K562 (cell line): ENCODE measurements around the gene C1orf21. TPM values are rescaled to one million over a fixed set of nuclear protein-coding genes. Genes with fewer than 3 reads are reported as not detected.
A peak's percentile ranks its signal among the peaks of the same experiment; 100 is the strongest.

Experiments used
- CEBPG ChIP-seq, 3 experiments: fragments of 200-800 bp in 1 of 3; sonication (Bioruptor generic) in 1 of 3; sonication (generic) in 1 of 3; formaldehyde crosslinking in 1 of 3; IDR thresholded peaks in 2 of 3; conservative IDR thresholded peaks in 1 of 3; 2 replicates each; pipeline versions ENCODE4 v1.6.1 to v1.8.0; 2016 to 2022; ENCODE audit warnings: missing compliant biosample characterization in 2 of 3, missing genetic modification characterization in 2 of 3, mild to moderate bottlenecking in 1 of 3, missing genetic modification reagents in 1 of 3
- ELF4 ChIP-seq: fragments of 450-650 bp; formaldehyde crosslinking; IDR thresholded peaks from 2 replicates; pipeline ENCODE4 v1.4.0; 2022; ENCODE audit warnings: missing genetic modification characterization
- HCFC1 ChIP-seq: IDR thresholded peaks from 2 replicates; pipeline ENCODE4 v1.6.1; 2012; ENCODE audit warnings: low read depth, low read length, improper control_type of control experiment
- L3MBTL2 ChIP-seq: fragments of 450-650 bp; IDR thresholded peaks from 2 replicates; pipeline ENCODE4 v1.6.1; 2016; ENCODE audit warnings: mild to moderate bottlenecking, moderate library complexity
- NR2C2 ChIP-seq, 2 experiments: fragments of 200-800 bp in 1 of 2; sonication (Bioruptor generic) in 1 of 2; sonication (generic) in 1 of 2; formaldehyde crosslinking in 1 of 2; IDR thresholded peaks; 2 replicates each; pipeline versions ENCODE4 v1.6.1 to v1.8.0; 2016 to 2022; ENCODE audit warnings: mild to moderate bottlenecking in 1 of 2, missing compliant biosample characterization in 1 of 2, missing genetic modification characterization in 1 of 2, missing genetic modification reagents in 1 of 2
- PCBP2 ChIP-seq: fragments of 200-400 bp; formaldehyde crosslinking; IDR thresholded peaks from 2 replicates; pipeline ENCODE4 v1.6.1; 2018; ENCODE audit warnings: low read length, low read depth, mild to moderate bottlenecking, moderate library complexity; ENCODE audit not compliant: poor library complexity, severe bottlenecking
- SPI1 ChIP-seq: IDR thresholded peaks from 2 replicates; pipeline ENCODE4 v1.6.1; 2011; ENCODE audit warnings: low read depth, low read length, control low read depth, borderline replicate concordance
- SREBF2 ChIP-seq: sonication (generic); formaldehyde crosslinking; IDR thresholded peaks from 2 replicates; pipeline ENCODE4 v1.4.0; 2020; ENCODE audit warnings: mild to moderate bottlenecking, missing genetic modification reagents
- ZFPM2 ChIP-seq: fragments of 250-450 bp; sonication (Bioruptor Pico); IDR thresholded peaks from 2 replicates; pipeline ENCODE4 v1.5.1; 2022; ENCODE audit warnings: mild to moderate bottlenecking
- ZNF583 ChIP-seq: fragments of 250-450 bp; sonication (Bioruptor Pico); IDR thresholded peaks from 2 replicates; pipeline ENCODE4 v1.4.0; 2020
- ZNF695 ChIP-seq: fragments of 450-650 bp; formaldehyde crosslinking; IDR thresholded peaks from 2 replicates; pipeline ENCODE4 v1.4.0; 2020; ENCODE audit warnings: mild to moderate bottlenecking, moderate library complexity
- ZNF699 ChIP-seq: fragments of 250-450 bp; sonication (Bioruptor Pico); IDR thresholded peaks from 2 replicates; pipeline ENCODE4 v1.8.0; 2021; ENCODE audit warnings: mild to moderate bottlenecking, moderate library complexity; ENCODE audit not compliant: insufficient replicate concordance
- polyA plus RNA-seq, 8 experiments: library from polyadenylated mRNA; depleted of rRNA in 4 of 8; stranded (reverse) in 5 of 8; unstranded in 3 of 8; fragments of >200 nt; fragmentation: Nextera tagmentation in 2 of 8; fragmentation: Illumina TruSeq in 1 of 8; extraction: Ambion mirVana in 2 of 8; extraction: Trizol in 1 of 8; gene quantifications; 2 replicates each; pipeline versions ENCODE4 v1.2.1 to v1.2.3, GENCODE V29; 2011 to 2014; ENCODE audit warnings: inconsistent platforms in 1 of 8, missing spikeins in 1 of 8
- total RNA-seq, 7 experiments: library from RNA; depleted of rRNA in 6 of 7; stranded (reverse); fragments of >200 nt in 6 of 7; fragmentation: Illumina TruSeq in 2 of 7; extraction: Trizol in 2 of 7; gene quantifications; 2 replicates each; pipeline versions ENCODE4 v1.2.1 to v1.2.3, GENCODE V29; 2011 to 2021; ENCODE audit warnings: low replicate concordance in 1 of 7
- TF ChIP-seq, protein P1 (sequence below): fragments of 250-450 bp; sonication (Bioruptor Pico); IDR thresholded peaks from 2 replicates; pipeline ENCODE4 v1.4.0; 2020; ENCODE audit warnings: mild to moderate bottlenecking, moderate library complexity, borderline replicate concordance
- TF ChIP-seq, protein P2 (sequence below): fragments of 450-650 bp; IDR thresholded peaks from 2 replicates; pipeline ENCODE4 v1.6.1; 2016; ENCODE audit warnings: mild to moderate bottlenecking, moderate library complexity

The C1orf21 gene
- total and polyA plus RNA-seq, 9 of the 15 experiments (the other 6 are each of a cell fraction or from before 2014, with no cell fraction given): under 0.01 to 0.31 (median 0.07) TPM

DNA sequence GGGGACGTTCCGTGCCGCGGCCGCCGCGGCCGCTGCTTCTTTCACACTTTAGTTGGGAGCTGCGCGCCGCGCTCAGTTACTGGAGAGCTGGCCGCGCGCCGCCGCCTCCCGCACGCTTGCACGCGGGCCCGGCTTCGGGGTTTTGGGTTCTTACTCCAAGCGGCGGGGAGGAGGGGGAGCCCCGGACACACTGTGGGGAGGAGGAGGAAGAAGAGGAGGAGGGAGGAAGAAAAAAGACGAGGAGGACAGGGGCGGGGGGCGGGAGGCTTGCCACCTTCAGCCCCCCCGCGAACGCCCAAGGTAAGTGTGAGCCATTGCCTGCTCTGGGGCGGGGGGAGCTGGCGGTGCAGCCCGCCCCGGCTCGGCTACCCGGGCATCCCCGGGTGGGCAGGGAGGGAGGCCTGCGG is 243 bp downstream of the C1orf21 start (continued):
- TF ChIP-seq, protein P1, sequence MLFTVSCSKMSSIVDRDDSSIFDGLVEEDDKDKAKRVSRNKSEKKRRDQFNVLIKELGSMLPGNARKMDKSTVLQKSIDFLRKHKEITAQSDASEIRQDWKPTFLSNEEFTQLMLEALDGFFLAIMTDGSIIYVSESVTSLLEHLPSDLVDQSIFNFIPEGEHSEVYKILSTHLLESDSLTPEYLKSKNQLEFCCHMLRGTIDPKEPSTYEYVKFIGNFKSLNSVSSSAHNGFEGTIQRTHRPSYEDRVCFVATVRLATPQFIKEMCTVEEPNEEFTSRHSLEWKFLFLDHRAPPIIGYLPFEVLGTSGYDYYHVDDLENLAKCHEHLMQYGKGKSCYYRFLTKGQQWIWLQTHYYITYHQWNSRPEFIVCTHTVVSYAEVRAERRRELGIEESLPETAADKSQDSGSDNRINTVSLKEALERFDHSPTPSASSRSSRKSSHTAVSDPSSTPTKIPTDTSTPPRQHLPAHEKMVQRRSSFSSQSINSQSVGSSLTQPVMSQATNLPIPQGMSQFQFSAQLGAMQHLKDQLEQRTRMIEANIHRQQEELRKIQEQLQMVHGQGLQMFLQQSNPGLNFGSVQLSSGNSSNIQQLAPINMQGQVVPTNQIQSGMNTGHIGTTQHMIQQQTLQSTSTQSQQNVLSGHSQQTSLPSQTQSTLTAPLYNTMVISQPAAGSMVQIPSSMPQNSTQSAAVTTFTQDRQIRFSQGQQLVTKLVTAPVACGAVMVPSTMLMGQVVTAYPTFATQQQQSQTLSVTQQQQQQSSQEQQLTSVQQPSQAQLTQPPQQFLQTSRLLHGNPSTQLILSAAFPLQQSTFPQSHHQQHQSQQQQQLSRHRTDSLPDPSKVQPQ (CRISPR knock-in tag): no peak
- TF ChIP-seq ZFPM2 (CRISPR knock-in tag): no peak
- no peak for TF ChIP-seq ELF4 (CRISPR knock-in tag)
- no peak for TF ChIP-seq ZNF695
- TF ChIP-seq PCBP2: peak; percentile 41
- TF ChIP-seq SREBF2: no peak
- no peak for TF ChIP-seq ZNF699 (CRISPR knock-in tag)
- no peak for TF ChIP-seq HCFC1
- no peak for TF ChIP-seq SPI1
- no peak for TF ChIP-seq NR2C2 (CRISPR knock-in tag; IDR thresholded peaks at IDR 0.05)
- no peak for TF ChIP-seq NR2C2 (tag; IDR thresholded peaks at IDR 0.05)
- no peak for TF ChIP-seq ZNF583
- no peak for TF ChIP-seq CEBPG (CRISPR knock-in tag; IDR thresholded peaks at IDR 0.05)
- no peak for TF ChIP-seq CEBPG (tag; conservative IDR thresholded peaks at IDR 0.05 in 1 of 2, IDR thresholded peaks at IDR 0.05 in 1 of 2)
- peak; percentile 47; the same call in 1 of the 2 replicates for TF ChIP-seq L3MBTL2
- TF ChIP-seq, protein P2, sequence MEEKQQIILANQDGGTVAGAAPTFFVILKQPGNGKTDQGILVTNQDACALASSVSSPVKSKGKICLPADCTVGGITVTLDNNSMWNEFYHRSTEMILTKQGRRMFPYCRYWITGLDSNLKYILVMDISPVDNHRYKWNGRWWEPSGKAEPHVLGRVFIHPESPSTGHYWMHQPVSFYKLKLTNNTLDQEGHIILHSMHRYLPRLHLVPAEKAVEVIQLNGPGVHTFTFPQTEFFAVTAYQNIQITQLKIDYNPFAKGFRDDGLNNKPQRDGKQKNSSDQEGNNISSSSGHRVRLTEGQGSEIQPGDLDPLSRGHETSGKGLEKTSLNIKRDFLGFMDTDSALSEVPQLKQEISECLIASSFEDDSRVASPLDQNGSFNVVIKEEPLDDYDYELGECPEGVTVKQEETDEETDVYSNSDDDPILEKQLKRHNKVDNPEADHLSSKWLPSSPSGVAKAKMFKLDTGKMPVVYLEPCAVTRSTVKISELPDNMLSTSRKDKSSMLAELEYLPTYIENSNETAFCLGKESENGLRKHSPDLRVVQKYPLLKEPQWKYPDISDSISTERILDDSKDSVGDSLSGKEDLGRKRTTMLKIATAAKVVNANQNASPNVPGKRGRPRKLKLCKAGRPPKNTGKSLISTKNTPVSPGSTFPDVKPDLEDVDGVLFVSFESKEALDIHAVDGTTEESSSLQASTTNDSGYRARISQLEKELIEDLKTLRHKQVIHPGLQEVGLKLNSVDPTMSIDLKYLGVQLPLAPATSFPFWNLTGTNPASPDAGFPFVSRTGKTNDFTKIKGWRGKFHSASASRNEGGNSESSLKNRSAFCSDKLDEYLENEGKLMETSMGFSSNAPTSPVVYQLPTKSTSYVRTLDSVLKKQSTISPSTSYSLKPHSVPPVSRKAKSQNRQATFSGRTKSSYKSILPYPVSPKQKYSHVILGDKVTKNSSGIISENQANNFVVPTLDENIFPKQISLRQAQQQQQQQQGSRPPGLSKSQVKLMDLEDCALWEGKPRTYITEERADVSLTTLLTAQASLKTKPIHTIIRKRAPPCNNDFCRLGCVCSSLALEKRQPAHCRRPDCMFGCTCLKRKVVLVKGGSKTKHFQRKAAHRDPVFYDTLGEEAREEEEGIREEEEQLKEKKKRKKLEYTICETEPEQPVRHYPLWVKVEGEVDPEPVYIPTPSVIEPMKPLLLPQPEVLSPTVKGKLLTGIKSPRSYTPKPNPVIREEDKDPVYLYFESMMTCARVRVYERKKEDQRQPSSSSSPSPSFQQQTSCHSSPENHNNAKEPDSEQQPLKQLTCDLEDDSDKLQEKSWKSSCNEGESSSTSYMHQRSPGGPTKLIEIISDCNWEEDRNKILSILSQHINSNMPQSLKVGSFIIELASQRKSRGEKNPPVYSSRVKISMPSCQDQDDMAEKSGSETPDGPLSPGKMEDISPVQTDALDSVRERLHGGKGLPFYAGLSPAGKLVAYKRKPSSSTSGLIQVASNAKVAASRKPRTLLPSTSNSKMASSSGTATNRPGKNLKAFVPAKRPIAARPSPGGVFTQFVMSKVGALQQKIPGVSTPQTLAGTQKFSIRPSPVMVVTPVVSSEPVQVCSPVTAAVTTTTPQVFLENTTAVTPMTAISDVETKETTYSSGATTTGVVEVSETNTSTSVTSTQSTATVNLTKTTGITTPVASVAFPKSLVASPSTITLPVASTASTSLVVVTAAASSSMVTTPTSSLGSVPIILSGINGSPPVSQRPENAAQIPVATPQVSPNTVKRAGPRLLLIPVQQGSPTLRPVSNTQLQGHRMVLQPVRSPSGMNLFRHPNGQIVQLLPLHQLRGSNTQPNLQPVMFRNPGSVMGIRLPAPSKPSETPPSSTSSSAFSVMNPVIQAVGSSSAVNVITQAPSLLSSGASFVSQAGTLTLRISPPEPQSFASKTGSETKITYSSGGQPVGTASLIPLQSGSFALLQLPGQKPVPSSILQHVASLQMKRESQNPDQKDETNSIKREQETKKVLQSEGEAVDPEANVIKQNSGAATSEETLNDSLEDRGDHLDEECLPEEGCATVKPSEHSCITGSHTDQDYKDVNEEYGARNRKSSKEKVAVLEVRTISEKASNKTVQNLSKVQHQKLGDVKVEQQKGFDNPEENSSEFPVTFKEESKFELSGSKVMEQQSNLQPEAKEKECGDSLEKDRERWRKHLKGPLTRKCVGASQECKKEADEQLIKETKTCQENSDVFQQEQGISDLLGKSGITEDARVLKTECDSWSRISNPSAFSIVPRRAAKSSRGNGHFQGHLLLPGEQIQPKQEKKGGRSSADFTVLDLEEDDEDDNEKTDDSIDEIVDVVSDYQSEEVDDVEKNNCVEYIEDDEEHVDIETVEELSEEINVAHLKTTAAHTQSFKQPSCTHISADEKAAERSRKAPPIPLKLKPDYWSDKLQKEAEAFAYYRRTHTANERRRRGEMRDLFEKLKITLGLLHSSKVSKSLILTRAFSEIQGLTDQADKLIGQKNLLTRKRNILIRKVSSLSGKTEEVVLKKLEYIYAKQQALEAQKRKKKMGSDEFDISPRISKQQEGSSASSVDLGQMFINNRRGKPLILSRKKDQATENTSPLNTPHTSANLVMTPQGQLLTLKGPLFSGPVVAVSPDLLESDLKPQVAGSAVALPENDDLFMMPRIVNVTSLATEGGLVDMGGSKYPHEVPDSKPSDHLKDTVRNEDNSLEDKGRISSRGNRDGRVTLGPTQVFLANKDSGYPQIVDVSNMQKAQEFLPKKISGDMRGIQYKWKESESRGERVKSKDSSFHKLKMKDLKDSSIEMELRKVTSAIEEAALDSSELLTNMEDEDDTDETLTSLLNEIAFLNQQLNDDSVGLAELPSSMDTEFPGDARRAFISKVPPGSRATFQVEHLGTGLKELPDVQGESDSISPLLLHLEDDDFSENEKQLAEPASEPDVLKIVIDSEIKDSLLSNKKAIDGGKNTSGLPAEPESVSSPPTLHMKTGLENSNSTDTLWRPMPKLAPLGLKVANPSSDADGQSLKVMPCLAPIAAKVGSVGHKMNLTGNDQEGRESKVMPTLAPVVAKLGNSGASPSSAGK: 0 out of 2 replicates have a peak, but pooled peaks have one; percentile 33
